H54 (cell line): ENCODE measurements around the gene ADCY4.
"Not testable (repeated sequence)": the region's sequence is repeated elsewhere in the genome, so short reads cannot be mapped to it uniquely, and the experiment has no call there.

Source experiments
- DNase-seq: peaks from one replicate; pipeline ENCODE4 v3.0.0; 2011; ENCODE audit warnings: low spot score, mixed read lengths; ENCODE audit not compliant: insufficient read length
- FAIRE-seq: peaks from 3 replicates; lab custom pipeline; 2011; peaks lifted over from hg19 to GRCh38; lab: Jason Lieb, UNC
- POLR2A ChIP-seq: IDR thresholded peaks from 2 replicates; pipeline ENCODE4 v1.6.1; 2011; ENCODE audit warnings: low read depth, mild to moderate bottlenecking, low read length

Gene ADCY4

GRCh38 chr14:24361326-24361725, 26.5 kb upstream of the ADCY4 start:
- FAIRE-seq (no peak), DNase-seq (no peak)

GRCh38 chr14:24360281-24360680, 25.4 kb upstream of the ADCY4 start:
- FAIRE-seq: no peak

More at GRCh38 chr14:24361326-24361725, 26.5 kb upstream of the ADCY4 start:
- TF ChIP-seq POLR2A: no peak

GRCh38 chr14:24356208-24356607, 21.3 kb upstream of the ADCY4 start:
- no peak for TF ChIP-seq POLR2A
- no peak for DNase-seq
- no peak for FAIRE-seq

More at GRCh38 chr14:24360281-24360680, 25.4 kb upstream of the ADCY4 start:
- no peak for DNase-seq
- no peak for TF ChIP-seq POLR2A

- TF ChIP-seq POLR2A: no peak
- no peak for FAIRE-seq
Observed at GRCh38 chr14:24355009-24355408, 20.1 kb upstream of the ADCY4 start.

GRCh38 chr14:24354482-24354825, 19.6 kb upstream of the ADCY4 start:
- FAIRE-seq, DNase-seq: not testable (repeated sequence)

More at GRCh38 chr14:24355009-24355408, 20.1 kb upstream of the ADCY4 start:
- no peak for DNase-seq

- FAIRE-seq (no peak), DNase-seq (no peak)
- no peak for TF ChIP-seq POLR2A
Observed at GRCh38 chr14:24353559-24354481, 18.9 kb upstream of the ADCY4 start.

GRCh38 chr14:24351517-24351916, 16.6 kb upstream of the ADCY4 start:
- DNase-seq: no peak
- no peak for FAIRE-seq
- no peak for TF ChIP-seq POLR2A

- DNase-seq (no peak), FAIRE-seq (no peak)
- TF ChIP-seq POLR2A: no peak
Observed at GRCh38 chr14:24349742-24350141, 14.9 kb upstream of the ADCY4 start.

GRCh38 chr14:24348186-24348585, 13.3 kb upstream of the ADCY4 start:
- FAIRE-seq (no peak), DNase-seq (no peak)
- no peak for TF ChIP-seq POLR2A

GRCh38 chr14:24347134-24347533, 12.3 kb upstream of the ADCY4 start:
- DNase-seq (no peak), FAIRE-seq (no peak)
- TF ChIP-seq POLR2A: no peak

GRCh38 chr14:24343795-24344660, 9.2 kb upstream of the ADCY4 start:
- FAIRE-seq (no peak), DNase-seq (no peak)
- no peak for TF ChIP-seq POLR2A

- no peak for TF ChIP-seq POLR2A
- DNase-seq (no peak), FAIRE-seq (no peak)
Observed at GRCh38 chr14:24342889-24343288, 8.0 kb upstream of the ADCY4 start.

- DNase-seq: no peak
- no peak for FAIRE-seq
Observed at GRCh38 chr14:24340606-24341005, 5.7 kb upstream of the ADCY4 start.

More at GRCh38 chr14:24340606-24341005, 5.7 kb upstream of the ADCY4 start:
- no peak for TF ChIP-seq POLR2A
